ENCODE measurements around the gene CELF2. TPM values are rescaled to one million over a fixed set of nuclear protein-coding genes. Genes with fewer than 3 reads are reported as not detected.
A peak's percentile ranks its signal among the peaks of the same experiment; 100 is the strongest.

The CELF2 gene
- total RNA-seq, 1 experiment from 2014 or later: 28.7 TPM

DNA sequence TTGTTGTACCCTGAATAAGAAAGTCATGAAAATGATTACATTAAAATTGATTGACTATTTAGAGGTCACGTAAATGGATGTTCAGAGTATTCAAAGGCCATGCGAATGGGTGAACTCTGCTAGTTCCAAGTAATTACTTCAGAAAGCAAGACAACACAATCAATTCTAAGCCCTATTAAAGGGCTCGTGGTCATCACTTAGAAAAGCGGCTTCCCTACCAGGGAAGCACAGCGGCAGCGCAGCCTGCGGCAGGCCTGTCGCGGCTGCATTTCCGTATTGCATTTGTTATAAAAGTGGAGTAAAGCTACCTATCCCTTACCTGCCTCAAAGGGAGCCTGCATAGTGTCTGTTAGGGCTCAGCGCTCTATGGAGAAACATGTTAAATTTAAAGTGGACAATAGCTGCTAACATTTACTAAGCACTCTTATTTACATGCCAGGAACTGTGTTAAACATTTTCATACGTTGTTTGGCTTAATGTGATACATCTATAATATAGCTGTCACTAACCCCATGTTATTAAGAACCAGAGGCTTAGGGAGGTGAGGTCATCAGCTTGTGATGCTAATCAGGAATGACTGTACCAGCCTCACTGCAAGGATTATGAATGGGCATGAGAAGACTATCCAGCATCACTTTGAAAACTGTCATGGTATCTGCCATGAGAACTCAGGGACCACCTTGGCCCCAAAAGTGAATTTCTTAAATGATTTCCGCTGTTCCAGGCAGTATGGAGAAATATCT lies 187.5 kb downstream of the CELF2 start:
- no peaks in the 10 kb centered on the region for H3K79me1 ChIP-seq (ENCODE audit: insufficient read depth, low read depth, low read length, poor library complexity, severe bottlenecking)
- H4K91ac ChIP-seq (ENCODE audit: insufficient read length, low read depth, low read length): no peak overlapping the region
- no peak overlapping the region for H3K4me2 ChIP-seq (ENCODE audit: insufficient read depth, insufficient read length, low read length)
- H2BK120ac ChIP-seq (ENCODE audit: low read depth, low read length, poor library complexity, severe bottlenecking): no peak overlapping the region
- Mint-ChIP-seq H3K36me3 (ENCODE audit: insufficient read depth in 1 of 3, low read depth in 3 of 3) (peaks cover 4 to 17% (median 5%) of the 10 kb centered on the region in 3 experiments; a peak in 3 of 7 replicates), H3K9me3 (no peaks in the 10 kb centered on the region), H3K4me1 (peaks cover 57 to 65% of the 10 kb centered on the region in 2 experiments), H3K4me3 (peak overlapping the region in 1 of 2 experiments; percentile 45; a peak in 1 of 5 replicates), H3K27me3 (ENCODE audit: low read depth) (no peaks in the 10 kb centered on the region), H3K27ac (peak overlapping the region in 1 of 3 experiments; percentile 81; a peak in 1 of 7 replicates)
- no peak overlapping the region for H2BK20ac ChIP-seq (ENCODE audit: low read depth, low read length, poor library complexity, severe bottlenecking)
- no peak overlapping the region for H2BK5ac ChIP-seq (ENCODE audit: insufficient read length, low read length)
- H3K79me2 ChIP-seq (ENCODE audit: insufficient read depth, low read length): no peaks in the 10 kb centered on the region
- H4K20me1 ChIP-seq (ENCODE audit: control insufficient read depth, insufficient read depth, insufficient read length): no peaks in the 10 kb centered on the region
- H4K8ac ChIP-seq (replicated peaks; ENCODE audit: insufficient read length, low read depth, low read length): no peak overlapping the region
- H2AK5ac ChIP-seq (ENCODE audit: insufficient read length, low read length): no peak overlapping the region
- no peak overlapping the region for H3K14ac ChIP-seq (ENCODE audit: insufficient read depth, low read length)
- peaks cover 9% of the 10 kb centered on the region; the same call in 1 of the 2 replicates for H3K4me1 ChIP-seq (ENCODE audit: insufficient read depth, low read length)
- no peak overlapping the region for H2AFZ ChIP-seq (ENCODE audit: low read length)
- WGBS (ENCODE audit: extremely low coverage, insufficient read length, low lambda C conversion rate): no CpG with 5 or more reads among the region's 13 CpGs
- no peaks in the 10 kb centered on the region for H3K23me2 ChIP-seq (ENCODE audit: insufficient read length, low read depth, low read length, poor library complexity, severe bottlenecking)
- no peak overlapping the region for H3K18ac ChIP-seq (ENCODE audit: insufficient read length, low read depth, low read length)
- TF ChIP-seq, protein P1, sequence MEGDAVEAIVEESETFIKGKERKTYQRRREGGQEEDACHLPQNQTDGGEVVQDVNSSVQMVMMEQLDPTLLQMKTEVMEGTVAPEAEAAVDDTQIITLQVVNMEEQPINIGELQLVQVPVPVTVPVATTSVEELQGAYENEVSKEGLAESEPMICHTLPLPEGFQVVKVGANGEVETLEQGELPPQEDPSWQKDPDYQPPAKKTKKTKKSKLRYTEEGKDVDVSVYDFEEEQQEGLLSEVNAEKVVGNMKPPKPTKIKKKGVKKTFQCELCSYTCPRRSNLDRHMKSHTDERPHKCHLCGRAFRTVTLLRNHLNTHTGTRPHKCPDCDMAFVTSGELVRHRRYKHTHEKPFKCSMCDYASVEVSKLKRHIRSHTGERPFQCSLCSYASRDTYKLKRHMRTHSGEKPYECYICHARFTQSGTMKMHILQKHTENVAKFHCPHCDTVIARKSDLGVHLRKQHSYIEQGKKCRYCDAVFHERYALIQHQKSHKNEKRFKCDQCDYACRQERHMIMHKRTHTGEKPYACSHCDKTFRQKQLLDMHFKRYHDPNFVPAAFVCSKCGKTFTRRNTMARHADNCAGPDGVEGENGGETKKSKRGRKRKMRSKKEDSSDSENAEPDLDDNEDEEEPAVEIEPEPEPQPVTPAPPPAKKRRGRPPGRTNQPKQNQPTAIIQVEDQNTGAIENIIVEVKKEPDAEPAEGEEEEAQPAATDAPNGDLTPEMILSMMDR (conservative IDR thresholded peaks at IDR 0.05): no peak
- no peak overlapping the region for H3K4ac ChIP-seq (ENCODE audit: low read depth, low read length)
- no peak overlapping the region for H4K5ac ChIP-seq (ENCODE audit: insufficient read length, low read depth, low read length)
- no peak overlapping the region for H2BK12ac ChIP-seq (ENCODE audit: insufficient read length, low read depth, low read length)
- H3K56ac ChIP-seq (ENCODE audit: insufficient read length, low read depth, low read length): no peak overlapping the region
- DNase-seq: no peak
- no peaks in the 10 kb centered on the region for H3K9me3 ChIP-seq (ENCODE audit: control insufficient read depth, low read depth, low read length)
- H3K27me3 ChIP-seq (ENCODE audit: insufficient read depth, low read length): no peaks in the 10 kb centered on the region
- no peak overlapping the region for H3T11ph ChIP-seq (ENCODE audit: low read length)
- H3K23ac ChIP-seq (ENCODE audit: insufficient read length, low read depth, low read length): no peak overlapping the region
- H2BK15ac ChIP-seq (ENCODE audit: low read depth, low read length): no peak overlapping the region
- H3K9ac ChIP-seq (ENCODE audit: extremely low read depth, insufficient read length, low read length): no peak overlapping the region
- H3K27ac ChIP-seq (ENCODE audit: insufficient read length, low read depth, low read length): no peak overlapping the region
